A673 (cell line): ENCODE results near the gene TMED5. TPM values are rescaled to one million over a fixed set of nuclear protein-coding genes. Genes with fewer than 3 reads are reported as not detected.

Source experiments
- BruUV-seq: library from RNA; stranded (reverse); fragments of 400-500 nt; replicated peaks from 2 replicates; lab custom pipeline; 2021; lab: Mats Ljungman, UMichigan
- CTCF ChIA-PET: fragments of 300-600 bp; sonication (Branson Sonifier 250); formaldehyde crosslinking; loops from one replicate; lab custom pipeline; 2022; ENCODE audit warnings: antibody characterized with exemption; lab: Charles Lee
- POLR2A ChIA-PET: fragments of 300-600 bp; sonication (Branson Sonifier 250); formaldehyde crosslinking; loops from one replicate; lab custom pipeline; 2022; ENCODE audit warnings: antibody characterized with exemption; ENCODE audit not compliant: low non-redundant PET; lab: Charles Lee
- DNase-seq: peaks from one replicate; pipeline ENCODE4 v3.0.0-alpha.2; 2015; ENCODE audit warnings: low spot score
- H3K27ac ChIP-seq: fragments of 200-600 bp; sonication (generic); 2 replicates; pipeline ENCODE4 v1.5.1; 2016; ENCODE audit warnings: mixed run types, low read depth, mild to moderate bottlenecking, mixed read lengths, antibody characterized with exemption, low read length; ENCODE audit not compliant: poor library complexity, severe bottlenecking
- H3K27me3 ChIP-seq: fragments of 200-600 bp; sonication (generic); replicated peaks from 2 replicates; pipeline ENCODE4 v1.6.1; 2017; ENCODE audit warnings: mixed run types, low read depth, mild to moderate bottlenecking, mixed read lengths, antibody characterized with exemption, low read length; ENCODE audit not compliant: insufficient read depth, poor library complexity
- H3K36me3 ChIP-seq: fragments of 200-600 bp; sonication (generic); 2 replicates; pipeline ENCODE4 v1.6.1; 2016; ENCODE audit warnings: mixed run types, mild to moderate bottlenecking, mixed read lengths, antibody characterized with exemption, low read length; ENCODE audit not compliant: insufficient read depth, poor library complexity, severe bottlenecking
- H3K4me1 ChIP-seq: fragments of 200-600 bp; sonication (generic); 2 replicates; pipeline ENCODE4 v1.6.1; 2017; ENCODE audit warnings: mixed run types, mild to moderate bottlenecking, mixed read lengths, antibody characterized with exemption, low read length; ENCODE audit not compliant: insufficient read depth, poor library complexity, severe bottlenecking
- H3K4me3 ChIP-seq: fragments of 200-600 bp; sonication (generic); 2 replicates; pipeline ENCODE4 v1.5.1; 2016; ENCODE audit warnings: low read depth, mixed run types, mild to moderate bottlenecking, mixed read lengths, low read length; ENCODE audit not compliant: poor library complexity, severe bottlenecking
- H3K9me3 ChIP-seq: fragments of 200-600 bp; sonication (generic); 2 replicates; pipeline ENCODE4 v1.6.1; 2016; ENCODE audit warnings: mixed run types, low read depth, mild to moderate bottlenecking, mixed read lengths, antibody characterized with exemption, low read length; ENCODE audit not compliant: poor library complexity, severe bottlenecking
- EZH2 ChIP-seq: fragments of 200-600 bp; sonication (generic); IDR thresholded peaks from 2 replicates; pipeline ENCODE4 v1.6.1; 2017; ENCODE audit warnings: borderline replicate concordance, low read depth, mild to moderate bottlenecking, mixed read lengths, antibody characterized with exemption, low read length; ENCODE audit not compliant: poor library complexity, severe bottlenecking
- intact Hi-C: fragments of 100-400 bp; cut with micrococcal nuclease; formaldehyde crosslinking; loops from one replicate; pipeline ENCODE4 v1.10.0; 2022; ENCODE audit not compliant: unreplicated experiment
- total RNA-seq: library from RNA; stranded (reverse); gene quantifications from 2 replicates; pipeline ENCODE4 v1.2.3, GENCODE V29; 2021
- TF ChIP-seq, protein P1 (sequence below): fragments of 300-800, 200-600 bp; sonication (generic); conservative IDR thresholded peaks from 2 replicates; pipeline ENCODE4 v1.5.1; 2017; ENCODE audit warnings: low read depth, mild to moderate bottlenecking, antibody characterized with exemption, low read length, moderate library complexity, mixed read lengths

Gene TMED5
- total RNA-seq, 1 experiment from 2014 or later = 52.6 TPM

DNA sequence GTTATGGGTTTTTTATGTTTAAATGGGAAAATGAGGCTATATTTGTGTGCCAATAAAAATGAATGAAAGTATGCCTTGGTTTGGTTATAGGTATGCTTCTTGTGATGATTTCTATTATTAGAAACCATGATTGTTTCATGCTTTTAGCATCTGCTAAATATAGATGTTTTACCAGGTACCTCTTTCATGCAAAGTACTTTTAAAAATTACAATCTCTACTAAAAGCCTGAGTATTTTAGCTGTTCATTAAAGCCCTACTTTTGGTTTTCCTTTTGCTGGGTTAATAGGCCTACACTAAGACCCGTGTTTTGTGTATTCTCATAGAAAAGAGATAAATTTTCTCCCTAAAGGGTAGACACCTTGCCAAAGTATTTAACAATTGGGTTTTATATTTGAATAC is 69.1 kb downstream of the TMED5 start:
- intact Hi-C loops = no loop called here
- Histone ChIP-seq H3K4me1 (peaks cover 11% of the 10 kb centered on the region), H3K9me3 (peaks cover 23% of the 10 kb centered on the region), H3K27me3 (no peaks in the 10 kb centered on the region), H3K27ac (no peak overlapping the region), H3K36me3 (peaks cover 36% of the 10 kb centered on the region), H3K4me3 (no peak overlapping the region)
- ChIA-PET CTCF (no interaction called here), POLR2A (no interaction called here)
- TF ChIP-seq, protein P1, sequence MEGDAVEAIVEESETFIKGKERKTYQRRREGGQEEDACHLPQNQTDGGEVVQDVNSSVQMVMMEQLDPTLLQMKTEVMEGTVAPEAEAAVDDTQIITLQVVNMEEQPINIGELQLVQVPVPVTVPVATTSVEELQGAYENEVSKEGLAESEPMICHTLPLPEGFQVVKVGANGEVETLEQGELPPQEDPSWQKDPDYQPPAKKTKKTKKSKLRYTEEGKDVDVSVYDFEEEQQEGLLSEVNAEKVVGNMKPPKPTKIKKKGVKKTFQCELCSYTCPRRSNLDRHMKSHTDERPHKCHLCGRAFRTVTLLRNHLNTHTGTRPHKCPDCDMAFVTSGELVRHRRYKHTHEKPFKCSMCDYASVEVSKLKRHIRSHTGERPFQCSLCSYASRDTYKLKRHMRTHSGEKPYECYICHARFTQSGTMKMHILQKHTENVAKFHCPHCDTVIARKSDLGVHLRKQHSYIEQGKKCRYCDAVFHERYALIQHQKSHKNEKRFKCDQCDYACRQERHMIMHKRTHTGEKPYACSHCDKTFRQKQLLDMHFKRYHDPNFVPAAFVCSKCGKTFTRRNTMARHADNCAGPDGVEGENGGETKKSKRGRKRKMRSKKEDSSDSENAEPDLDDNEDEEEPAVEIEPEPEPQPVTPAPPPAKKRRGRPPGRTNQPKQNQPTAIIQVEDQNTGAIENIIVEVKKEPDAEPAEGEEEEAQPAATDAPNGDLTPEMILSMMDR = no peak
- no peak for TF ChIP-seq EZH2
- no TSS peak for BruUV-seq
- DNase-seq = no peak

DNA sequence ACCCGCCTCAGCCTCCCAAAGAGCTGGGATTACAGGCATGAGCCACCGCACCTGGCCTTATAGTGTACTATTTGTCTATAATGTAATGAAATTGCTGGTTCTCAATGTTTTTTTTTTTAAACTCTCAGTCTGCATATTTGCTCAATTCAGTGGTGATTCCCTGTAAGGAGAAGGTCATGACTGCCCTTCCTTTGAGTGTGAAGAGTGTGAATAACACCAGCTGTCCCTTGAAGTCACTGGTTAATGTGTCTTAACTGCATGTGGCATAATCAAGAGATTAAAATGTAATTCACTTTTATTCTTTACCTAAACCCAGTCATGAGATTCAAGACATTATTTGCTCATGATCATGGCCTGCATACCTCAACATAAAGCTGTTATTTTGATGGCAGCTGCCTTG is 70.6 kb downstream of the TMED5 start:
- intact Hi-C loops = no loop called here
- Histone ChIP-seq H3K27ac (no peak overlapping the region), H3K4me3 (no peak overlapping the region), H3K9me3 (peaks cover 23% of the 10 kb centered on the region), H3K4me1 (peaks cover 11% of the 10 kb centered on the region), H3K36me3 (peaks cover 25% of the 10 kb centered on the region), H3K27me3 (no peaks in the 10 kb centered on the region)
- ChIA-PET CTCF (interaction anchor here (0.7 kb wide), 1 partner anchor 50 kb away, joined by 3 read pairs; no protein-coding TSS in a partner anchor), POLR2A (no interaction called here)
- no peak for DNase-seq
- no TSS peak for BruUV-seq
- TF ChIP-seq EZH2 = no peak
- TF ChIP-seq, protein P1 = no peak

DNA sequence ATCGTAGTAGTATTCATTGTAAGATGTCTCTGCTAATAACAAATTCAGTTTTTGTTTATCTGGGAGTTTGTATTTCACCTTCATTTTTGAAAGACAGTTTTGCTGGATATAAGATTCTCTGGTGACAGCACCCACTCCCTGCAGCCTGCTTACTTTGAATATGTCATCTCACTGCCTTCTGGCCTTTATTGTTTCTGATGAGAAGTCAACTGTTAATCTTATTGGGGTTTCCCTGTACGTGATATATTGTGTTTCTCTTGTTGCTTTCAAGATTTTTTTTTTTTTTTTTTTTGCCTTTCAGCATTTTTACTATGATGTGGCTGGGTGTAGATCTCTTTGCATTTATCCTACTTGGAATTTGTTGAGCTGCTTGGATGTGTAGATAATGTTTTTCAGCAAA is 71.9 kb downstream of the TMED5 start:
- no peaks in the 10 kb centered on the region for H3K27me3 ChIP-seq
- DNase-seq = no peak
- peaks cover 25% of the 10 kb centered on the region for H3K36me3 ChIP-seq
- TF ChIP-seq EZH2 = no peak
- TF ChIP-seq, protein P1 = no peak
- BruUV-seq = no TSS peak
- ChIA-PET CTCF (no interaction called here), POLR2A (no interaction called here)
- no peak overlapping the region for H3K27ac ChIP-seq
- H3K4me3 ChIP-seq = no peak overlapping the region
- H3K4me1 ChIP-seq = peaks cover 11% of the 10 kb centered on the region
- intact Hi-C loops = no loop called here
- H3K9me3 ChIP-seq = peaks cover 23% of the 10 kb centered on the region
